Stimulated activated CD4-positive, alpha-beta T cell treated with anti-CD3 and anti-CD28 coated beads, TNF-alpha, amount 100 ng/mL, for 24 hours (primary cell): ENCODE measurements around the gene NDEL1.

Source experiments
- DNase-seq, 3 experiments: peaks; one replicate each; pipeline ENCODE4 v3.0.0-alpha.2; 2020; ENCODE audit warnings: low read depth in 3 of 3

The NDEL1 gene

DNA sequence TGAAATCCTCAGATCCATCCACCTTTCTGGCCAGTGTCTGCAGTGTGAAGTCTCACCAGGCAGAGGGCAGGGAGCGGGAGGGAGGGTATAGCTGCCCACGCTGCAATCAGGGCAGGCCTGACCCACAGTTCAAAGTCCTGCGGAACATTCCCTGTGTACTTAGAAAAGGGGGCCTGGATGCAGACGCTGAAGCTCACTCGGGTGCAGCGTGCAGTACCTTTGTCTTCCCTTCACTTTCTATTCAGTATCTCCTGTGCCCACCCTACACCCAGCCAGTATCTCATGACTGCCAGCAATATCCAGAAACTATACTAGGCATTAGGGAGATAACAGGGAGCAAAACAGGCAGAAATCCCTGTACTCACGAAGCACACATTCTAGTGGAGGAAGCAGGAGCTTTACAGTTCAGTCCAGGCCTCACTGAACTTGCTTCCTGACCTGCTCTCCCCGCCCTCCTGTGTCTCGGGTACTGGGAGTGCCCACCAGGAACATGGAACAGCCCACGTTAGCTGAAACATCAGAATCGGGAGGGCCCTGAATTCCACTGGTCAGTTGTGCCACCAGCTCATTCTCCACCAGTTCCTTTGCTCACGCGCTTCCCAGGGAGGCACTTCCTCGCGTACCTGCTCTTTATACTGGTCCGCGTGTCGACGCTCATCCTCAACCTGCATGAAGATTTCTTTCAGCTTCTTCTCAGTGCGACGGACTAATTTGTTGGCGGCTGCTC is 42.2 kb downstream of the NDEL1 start:
- DNase-seq = no peak

DNA sequence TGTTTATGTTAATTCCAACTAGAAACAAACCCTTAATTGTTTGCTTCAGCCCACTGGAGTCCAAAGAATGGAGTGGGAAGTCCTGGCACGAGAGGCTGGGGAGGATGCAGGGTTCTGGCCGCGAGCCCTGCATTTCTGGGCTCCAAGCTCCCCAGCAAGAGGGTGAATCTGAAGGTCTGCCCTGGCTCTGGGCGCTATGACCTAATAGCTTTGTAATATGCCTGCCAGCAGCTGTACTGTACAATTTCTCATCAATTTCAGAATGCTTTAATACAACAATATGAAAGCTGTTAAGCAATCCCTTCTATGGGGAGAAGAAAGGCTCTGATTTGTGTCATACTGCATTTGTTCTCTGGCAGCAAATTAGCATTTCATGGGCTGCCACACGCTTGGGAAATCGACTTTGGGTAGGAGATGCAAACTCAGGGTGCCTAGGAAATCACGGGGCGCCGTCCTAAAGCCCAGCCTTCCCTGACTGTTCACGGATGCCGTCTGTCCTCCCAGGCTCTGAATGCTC is 43.8 kb downstream of the NDEL1 start:
- DNase-seq = no peak

DNA sequence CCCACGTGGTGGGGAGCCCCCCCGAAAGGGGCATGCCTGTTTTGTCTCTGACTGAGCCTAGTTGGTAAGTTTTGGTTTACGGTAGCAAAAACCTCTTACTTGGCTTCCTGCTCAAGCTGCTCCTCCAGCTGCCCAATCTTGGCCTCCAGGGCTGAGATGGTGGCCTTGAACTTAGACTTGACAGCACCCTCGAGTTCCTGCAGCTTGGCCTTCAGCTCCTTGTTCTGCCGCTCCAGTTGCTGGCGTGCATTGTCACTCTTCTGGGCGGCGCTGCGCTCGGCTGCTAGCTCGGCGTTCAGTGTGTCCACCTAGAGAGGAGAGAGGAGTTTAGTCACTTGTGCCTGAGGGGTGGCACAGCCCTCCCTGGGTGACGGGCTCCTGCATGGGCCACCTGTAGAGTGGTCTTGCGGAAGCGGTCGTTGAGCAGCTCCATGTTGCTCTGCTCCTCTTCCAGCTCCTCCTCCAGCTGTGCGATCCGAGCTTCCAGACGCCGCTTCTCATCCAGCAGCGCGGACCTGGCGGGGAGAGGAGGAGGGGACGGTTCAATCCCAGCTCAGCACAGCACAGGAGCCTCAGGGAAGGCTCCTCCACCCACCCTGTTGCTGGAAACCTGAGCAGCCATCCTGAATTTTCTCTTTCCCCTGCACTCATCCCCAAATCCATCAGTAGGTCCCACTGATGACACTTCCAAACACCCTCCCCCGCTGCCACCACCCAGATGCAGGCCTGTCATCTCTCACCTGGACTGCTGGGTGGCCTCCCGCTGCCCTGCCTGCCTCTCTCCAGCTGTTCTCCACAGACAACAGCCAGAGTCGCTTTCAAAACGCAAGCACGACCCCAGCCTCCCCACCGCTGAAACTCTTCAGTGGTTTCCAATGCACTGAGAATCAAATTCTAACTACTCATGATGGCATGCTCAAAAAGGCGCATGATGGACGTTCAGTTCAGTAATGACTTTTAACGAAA is 44.6 kb downstream of the NDEL1 start:
- DNase-seq = no peak

DNA sequence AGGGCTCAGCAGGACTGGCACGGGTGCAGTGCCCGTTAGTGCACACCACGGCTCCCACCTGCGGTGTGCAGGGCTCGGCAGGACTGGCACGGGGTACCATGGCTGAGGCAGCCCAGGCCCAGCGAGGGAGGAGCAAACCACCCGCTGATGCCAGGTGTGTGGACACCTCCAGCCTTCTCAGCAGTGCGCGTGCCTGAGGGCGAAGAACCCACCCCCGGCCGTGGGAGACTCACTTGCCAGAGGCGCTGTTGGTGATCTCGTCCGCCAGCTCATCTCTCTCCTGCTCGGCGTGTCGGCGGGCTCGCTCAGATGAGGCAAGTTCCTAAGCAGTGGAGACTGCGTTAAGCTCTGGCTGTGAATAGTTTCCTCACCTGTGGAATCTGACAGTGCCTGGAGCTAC is 45.4 kb downstream of the NDEL1 start:
- no peak for DNase-seq

DNA sequence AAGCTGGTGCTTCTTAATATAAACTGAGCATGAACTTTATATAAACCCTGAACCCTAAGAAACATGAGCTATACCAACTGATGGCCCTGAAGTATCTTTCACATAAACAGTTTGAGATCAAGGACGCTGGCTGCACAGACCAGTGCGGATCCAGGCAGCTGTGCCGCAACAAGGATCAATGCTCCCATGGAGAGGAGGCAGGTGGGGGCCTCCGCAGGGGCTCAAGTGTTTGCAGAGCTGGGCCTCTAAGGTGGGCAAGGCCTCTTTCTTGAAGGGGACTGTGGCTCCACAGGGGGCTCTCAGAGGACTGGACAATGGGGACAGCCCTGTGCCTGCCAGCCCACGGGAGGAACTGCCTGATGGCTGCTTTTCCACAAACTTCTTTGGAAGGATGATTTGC is 46.0 kb downstream of the NDEL1 start:
- DNase-seq = no peak

DNA sequence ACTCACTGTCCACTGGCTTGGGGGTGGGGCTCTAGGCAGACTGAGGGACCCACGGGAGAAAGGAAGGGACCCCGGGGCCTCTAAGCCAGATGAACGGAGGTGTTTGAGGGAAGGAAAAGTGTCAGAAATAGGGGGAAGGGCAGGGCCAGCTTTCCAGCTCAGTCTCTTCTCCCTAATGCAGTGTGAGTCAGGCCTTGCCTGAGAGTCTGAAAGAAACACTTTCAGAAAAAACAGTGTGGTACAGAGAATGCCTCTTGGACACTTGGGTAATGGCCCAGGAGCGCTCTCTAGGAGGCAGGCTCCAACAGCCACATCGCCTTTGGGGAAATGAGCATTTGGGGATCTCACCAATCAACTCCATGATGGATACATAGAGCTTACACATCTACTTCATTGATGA is 46.9 kb downstream of the NDEL1 start:
- no peak for DNase-seq

DNA sequence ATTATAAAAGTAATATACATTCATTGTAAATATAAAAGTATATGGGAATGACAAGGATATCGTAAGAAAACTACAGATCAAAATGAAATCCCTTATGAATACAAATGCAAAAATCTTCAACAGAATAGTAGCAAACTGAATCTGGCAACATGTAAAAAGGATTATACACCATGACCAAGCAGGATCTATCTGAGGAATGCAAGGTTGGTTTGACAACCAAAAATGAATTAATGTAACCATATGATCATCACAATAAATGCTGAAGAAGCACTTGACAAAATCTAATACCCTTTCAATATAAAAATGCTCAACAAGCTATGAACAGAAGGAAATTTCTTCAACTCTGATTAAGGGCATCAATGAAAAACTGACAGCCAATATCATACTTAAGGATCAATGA is 48.8 kb downstream of the NDEL1 start:
- DNase-seq = no peak

DNA sequence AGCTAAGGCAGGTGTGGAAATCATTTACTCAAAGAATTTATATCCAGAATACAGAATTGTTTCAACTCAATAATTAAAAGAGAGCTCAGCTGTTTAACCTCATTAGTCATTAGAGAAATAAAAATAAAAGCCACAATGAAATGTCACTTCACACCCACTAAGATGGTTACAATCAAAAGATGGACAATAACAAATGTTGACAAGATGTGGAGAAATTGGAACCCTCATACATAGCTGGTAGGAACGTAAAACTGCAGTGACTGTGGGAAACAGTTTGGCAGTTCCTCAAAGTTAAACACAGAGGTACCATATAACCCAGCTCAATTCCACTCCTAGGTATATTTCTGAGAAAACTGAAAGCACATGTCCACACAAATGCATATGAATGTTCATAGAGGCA is 49.8 kb downstream of the NDEL1 start:
- no peak for DNase-seq

DNA sequence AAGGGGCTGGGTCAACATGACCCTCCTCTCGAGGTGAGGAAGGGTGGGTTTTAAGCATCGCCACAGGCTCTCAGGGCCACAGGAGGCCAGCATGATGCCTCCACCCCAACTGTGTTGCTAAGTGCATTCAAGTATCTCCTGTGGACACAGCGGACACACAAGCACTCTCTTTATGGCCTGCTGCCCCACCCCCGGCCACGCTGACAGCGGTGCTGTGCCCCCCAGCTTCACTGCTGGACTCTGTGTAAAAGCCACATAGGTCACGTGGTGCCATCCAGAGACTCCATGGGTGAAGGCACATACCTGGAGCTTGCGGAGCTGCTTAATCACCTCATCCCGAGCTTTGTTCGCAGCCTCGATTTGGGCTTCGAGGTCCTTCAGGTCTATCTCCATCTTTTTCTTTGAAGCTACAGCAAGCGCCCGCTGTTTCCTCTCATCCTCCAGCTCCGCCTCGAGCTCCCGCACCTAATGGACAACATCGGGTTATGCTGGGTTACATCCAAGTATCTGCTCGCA is 51.5 kb downstream of the NDEL1 start:
- no peak for DNase-seq

DNA sequence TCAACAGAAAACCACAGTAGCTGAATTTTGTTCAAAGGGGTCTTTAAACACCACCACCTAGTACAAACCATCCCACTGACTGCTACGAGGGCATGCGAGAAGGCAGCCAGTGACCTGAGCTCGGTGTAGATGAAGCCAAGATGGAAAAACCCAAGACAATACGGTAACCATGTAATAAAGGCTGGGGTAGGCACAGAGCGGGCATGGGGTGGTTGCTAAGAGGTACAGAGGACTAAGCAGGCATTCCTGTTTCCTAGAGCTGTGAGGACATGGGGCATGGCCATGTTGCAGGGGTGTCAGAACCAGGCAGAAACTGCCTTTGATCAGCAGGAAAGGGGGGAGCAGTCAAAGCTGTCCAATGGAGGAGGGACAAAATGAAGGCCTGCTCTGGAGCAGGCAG is 52.1 kb downstream of the NDEL1 start:
- no peak for DNase-seq

DNA sequence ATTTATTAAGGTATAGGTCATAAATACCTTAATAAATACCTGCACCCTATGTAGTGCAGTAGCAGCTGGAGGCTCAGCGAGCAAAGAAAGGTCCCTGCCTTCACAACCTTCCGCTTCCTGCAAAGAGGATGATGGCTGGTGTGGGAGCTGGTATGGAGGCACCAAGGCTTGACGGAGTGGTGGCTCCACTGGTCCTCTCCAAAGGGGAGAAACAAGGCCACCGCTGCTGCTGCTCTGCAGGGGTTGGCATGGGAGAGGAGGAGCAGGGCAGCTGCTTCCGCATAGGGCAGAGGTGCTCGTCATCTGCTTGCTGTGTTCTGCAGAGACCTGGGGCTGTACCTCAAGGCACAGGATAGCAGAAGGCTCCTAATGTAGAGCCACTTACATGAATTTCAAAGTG is 52.8 kb downstream of the NDEL1 start:
- DNase-seq = no peak

DNA sequence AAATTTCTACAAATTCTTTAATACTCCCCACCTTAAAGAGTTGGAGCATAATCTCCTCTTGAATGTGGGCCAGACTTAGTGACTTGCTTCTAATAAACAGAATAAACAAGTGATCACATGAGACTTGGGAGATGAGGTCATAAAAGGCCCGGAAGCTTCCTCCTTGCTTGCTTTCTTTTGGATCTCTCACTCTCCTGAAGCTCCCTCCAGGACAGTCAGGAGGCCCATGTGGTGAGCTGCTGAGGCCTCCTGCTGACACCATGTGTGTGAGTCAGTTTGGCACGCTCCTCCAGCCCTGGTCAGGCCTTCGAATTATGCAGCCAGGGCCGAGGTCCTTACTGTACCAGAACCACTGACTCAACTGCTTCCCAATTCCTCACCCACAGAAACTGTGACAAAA is 53.2 kb downstream of the NDEL1 start:
- DNase-seq = no peak

DNA sequence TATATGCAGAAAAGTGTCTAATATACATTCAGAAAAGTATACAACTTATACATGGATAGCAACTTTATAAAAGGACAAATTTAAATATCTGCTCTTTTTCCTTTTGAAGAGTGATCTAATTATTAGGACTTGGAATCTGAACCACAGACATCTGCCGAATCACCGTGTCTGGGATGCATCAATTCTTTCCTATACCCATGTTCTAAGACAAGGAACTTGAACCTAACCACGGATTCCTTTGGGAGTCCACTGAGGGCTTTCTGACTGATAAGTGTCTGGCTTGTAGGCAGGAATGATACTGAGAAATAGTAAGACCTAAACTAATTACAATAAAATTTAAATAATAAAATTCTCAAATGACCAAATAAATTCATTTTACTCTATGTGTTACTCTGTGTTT is 54.2 kb downstream of the NDEL1 start:
- no peak for DNase-seq

DNA sequence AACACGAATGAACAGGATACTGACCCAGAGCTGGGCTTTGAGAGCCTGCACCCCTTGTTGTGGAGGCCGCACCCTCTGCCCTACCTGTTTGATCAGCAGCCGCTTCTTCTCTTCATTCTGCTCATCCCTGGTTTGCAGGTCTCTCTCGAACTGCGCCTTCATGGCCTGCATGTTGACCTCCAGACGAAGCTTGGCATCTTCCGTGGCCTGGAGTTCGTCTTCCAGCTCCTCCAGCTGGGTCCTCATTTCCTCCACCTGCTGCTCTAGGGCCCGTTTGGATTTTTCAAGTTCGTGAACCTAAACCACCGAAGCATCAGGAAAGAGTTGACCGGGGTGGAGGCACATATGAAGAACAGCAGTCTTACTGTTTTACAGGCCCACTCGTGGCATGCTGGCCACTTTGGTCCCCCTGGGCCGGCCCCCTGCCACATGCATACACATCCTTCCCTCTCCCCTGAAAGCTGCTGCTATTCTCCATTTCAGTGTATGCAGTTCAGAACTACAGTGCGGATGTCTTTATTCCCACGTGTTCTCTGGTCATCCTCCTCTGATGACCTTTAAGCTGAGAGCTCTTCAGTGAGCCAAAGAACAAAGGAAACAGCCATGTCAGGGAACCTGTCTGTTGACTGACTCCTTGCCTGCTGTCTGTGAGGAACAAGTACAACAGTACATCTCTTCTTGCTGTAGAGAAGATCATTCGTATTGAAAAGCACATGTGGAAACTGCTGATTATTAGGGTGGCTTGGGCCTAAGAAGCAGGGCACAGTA is 54.8 kb downstream of the NDEL1 start:
- no peak for DNase-seq

DNA sequence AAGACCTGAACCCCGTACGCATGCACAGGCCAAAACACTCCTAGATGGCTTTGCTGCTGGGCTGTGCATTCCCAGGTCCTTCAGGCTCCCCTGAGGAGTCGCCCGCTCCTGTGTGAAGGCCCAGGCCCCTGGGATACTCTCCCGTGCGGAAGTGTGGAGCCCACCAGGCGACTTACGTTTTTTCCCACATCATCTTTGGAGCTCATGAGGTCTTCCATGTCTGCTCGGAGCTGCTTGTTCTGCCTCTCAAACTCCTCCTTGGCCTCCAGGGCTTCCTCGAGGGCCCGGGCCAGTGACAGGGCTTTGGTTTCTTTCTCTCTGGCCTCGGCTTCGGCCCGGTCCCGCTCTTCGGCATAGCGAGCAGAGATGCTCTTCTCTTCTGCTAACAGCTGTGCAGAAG is 56.4 kb downstream of the NDEL1 start:
- DNase-seq = no peak

DNA sequence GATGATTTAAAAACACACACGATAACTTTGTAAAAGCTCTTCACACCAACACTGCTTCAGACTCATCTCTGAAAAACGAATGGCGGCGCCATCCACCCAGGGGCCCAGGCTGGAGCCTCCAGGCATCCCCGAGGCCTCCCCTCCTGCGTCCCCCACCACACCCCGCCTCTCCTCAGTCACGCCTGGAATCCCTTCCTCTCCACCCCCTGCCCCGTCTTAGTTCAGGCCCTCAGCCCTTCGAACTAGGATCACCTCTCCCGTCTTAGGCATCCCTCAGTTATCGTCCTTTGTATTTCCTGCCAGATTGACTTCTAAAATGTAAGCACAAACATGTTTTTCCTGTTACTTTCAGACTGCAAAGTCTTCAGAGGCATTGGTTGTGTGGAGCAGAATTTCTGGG is 58.3 kb downstream of the NDEL1 start:
- DNase-seq = no peak

DNA sequence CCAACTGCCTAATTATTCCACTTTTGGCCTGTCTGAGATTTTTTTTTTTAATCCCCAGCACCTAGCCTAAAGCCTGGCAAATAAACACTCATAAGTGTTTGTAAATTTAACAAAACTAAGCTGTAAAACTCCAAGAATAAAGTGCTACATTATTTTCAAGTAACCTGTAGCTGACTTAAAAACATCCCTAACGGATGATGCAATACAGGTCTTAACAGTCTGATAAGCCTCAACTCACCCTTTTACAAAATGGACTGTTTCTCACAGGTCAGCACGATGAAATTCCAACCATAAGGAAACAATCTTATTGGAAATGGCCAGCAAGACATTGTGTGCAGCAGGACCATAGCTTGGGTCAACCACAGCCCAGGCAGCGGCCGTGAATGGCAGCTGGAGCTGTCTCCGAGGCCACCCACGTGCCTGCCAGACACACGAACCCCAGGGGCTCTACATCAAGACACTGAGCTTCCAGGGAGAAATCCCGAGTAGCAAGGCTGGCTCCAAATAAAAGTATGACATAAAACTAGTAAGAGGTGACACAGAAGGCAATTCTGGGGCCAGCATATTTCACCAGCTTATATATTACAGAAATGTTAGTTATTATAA is 58.9 kb downstream of the NDEL1 start:
- DNase-seq = no peak

DNA sequence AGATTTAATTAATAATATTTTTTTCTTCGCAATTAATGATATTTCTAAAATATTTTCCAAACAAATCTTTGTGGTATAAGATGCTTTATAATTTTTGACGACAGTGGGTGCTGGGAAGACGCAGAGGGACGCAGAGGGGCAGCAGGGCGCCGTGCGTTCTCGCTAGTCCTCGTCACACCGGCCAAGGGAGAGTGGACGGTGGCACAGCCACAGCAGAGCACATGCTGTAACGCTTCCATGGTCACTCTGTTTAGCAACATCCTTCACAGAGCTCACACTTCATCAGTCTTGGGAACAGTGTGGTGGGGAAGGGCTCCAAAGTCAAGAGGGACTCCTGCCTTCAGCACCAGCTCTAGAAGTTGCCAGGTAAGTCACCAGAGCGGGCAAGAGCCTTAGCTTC is 60.4 kb downstream of the NDEL1 start:
- no peak for DNase-seq

DNA sequence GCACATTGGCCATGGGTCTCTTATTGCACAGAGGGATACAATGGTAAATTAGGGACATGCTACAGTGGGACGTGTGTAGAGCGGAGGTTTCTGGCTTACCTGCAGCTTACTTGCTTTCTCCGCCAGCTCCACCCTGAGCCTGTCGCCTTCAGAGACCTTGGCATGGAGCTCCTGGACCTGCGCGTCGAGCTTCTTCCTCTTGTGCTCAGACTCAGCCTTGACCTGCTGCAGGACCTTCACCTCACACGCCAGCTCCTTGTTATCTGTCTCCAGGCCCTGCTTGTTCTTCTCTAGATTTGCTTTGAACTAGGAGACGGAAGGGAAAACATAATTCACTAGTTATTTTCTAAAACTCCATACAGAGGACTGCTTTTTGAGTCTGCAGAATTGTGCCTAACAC is 63.5 kb downstream of the NDEL1 start:
- no peak for DNase-seq

DNA sequence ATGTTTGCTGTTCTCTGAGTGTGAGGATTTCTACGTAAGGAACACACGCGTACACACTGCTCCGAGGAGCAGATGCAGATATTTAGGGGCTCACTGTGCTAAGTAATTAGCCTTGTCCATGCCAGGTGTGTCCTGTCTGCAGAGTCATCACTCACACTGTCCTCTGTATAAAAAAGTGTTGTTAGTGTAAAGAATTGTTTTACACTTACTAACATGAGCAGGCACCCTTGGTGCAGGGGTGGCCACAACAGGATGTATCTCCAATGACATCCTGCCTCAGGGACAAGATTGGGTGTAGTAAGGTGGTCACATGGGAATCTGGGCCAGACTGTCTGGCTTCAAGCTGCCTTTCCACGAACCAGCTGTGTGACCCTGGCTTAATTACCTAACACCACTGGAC is 63.9 kb downstream of the NDEL1 start:
- no peak for DNase-seq

DNA sequence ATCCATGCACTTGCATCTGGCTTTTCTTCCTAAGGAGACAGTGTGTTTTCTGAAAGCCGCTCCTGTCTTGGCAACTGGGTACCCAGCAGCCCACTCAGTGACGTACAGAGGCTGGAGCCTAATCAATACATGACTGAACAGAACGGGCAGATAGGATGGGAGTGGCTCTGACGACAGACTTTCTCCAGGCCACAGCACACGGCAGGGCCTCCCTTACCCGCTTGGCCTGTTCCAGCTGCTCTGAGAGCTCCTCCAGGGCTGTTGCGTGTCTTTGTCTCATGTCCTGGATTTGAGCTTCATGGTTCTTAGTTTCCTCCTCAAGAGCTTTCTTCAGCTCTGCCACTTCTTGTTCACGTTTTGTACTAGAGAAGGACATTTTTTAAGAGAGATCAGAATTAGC is 64.9 kb downstream of the NDEL1 start:
- no peak for DNase-seq

DNA sequence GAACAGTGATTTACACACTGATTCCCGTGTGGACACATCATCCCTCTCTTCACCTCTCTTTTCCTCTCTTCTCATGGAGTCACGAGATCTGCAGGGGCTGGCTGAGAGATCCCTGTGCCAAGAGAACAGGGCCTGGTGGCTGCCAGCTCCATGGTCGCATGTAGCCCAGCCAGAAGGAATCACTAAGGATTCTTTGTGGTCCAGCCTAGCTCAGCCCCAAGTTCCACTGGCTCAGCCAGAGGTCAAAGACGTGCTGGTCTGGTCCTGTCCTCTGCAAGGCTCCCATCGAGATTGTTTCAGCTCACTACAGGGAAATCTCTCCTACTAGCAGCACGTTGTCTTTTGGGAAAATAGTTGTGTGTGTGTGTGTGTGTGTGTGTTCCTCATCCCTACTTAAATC is 66.4 kb downstream of the NDEL1 start:
- no peak for DNase-seq
